Measurements from ENCODE around the gene IQGAP2. TPM values are rescaled to one million over a fixed set of nuclear protein-coding genes. Genes with fewer than 3 reads are reported as not detected.

The IQGAP2 gene
- total RNA-seq, 1 donor from 2014 or later, result 1.4 TPM

DNA sequence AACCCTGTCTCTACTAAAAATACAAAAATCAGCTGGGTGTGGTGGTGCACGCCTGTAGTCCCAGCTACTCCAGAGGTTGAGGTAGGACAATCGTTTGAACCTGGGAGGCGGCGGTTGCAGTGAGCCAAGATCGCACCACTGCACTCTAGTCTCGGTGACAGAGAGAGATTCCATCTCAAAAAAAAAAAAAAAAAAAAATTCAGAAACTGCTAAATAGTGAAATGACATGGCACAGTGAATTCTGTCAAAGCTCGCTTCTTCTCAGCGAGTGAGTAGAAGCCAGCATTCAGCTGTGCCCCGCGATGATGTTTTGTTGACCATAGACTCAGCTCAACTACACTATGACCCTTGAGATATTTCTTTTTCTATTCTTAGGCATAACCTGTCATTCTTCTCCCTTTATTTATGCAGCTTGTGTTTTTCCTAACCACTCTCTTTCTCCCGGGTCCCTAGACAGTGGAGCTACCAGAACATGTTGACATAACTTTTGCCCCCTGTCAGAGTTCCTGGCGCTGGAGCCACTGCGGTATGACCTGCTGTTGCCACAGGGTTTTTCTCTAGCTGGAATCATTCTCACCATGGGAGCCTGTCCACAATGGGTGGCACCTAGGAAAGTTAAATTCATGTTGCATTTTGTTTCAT, 13.5 kb upstream of the IQGAP2 start:
- H3K36me3 Mint-ChIP-seq (ENCODE audit: unreplicated experiment), result no peaks in the 10 kb centered on the region
- no peak for DNase-seq
- peaks cover 2% of the 10 kb centered on the region for H3K9me3 Mint-ChIP-seq (ENCODE audit: unreplicated experiment)
- H3K4me3 Mint-ChIP-seq (ENCODE audit: unreplicated experiment), result no peak overlapping the region
- H3K4me1 Mint-ChIP-seq (ENCODE audit: low read depth, unreplicated experiment), result no peaks in the 10 kb centered on the region
- no peak overlapping the region for H3K27ac Mint-ChIP-seq (ENCODE audit: unreplicated experiment)
- no peaks in the 10 kb centered on the region for H3K27me3 Mint-ChIP-seq (ENCODE audit: unreplicated experiment)
- TF ChIP-seq, protein P1, sequence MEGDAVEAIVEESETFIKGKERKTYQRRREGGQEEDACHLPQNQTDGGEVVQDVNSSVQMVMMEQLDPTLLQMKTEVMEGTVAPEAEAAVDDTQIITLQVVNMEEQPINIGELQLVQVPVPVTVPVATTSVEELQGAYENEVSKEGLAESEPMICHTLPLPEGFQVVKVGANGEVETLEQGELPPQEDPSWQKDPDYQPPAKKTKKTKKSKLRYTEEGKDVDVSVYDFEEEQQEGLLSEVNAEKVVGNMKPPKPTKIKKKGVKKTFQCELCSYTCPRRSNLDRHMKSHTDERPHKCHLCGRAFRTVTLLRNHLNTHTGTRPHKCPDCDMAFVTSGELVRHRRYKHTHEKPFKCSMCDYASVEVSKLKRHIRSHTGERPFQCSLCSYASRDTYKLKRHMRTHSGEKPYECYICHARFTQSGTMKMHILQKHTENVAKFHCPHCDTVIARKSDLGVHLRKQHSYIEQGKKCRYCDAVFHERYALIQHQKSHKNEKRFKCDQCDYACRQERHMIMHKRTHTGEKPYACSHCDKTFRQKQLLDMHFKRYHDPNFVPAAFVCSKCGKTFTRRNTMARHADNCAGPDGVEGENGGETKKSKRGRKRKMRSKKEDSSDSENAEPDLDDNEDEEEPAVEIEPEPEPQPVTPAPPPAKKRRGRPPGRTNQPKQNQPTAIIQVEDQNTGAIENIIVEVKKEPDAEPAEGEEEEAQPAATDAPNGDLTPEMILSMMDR (IDR thresholded peaks at IDR 0.05; ENCODE audit: partially characterized antibody, unreplicated experiment), result no peak

DNA sequence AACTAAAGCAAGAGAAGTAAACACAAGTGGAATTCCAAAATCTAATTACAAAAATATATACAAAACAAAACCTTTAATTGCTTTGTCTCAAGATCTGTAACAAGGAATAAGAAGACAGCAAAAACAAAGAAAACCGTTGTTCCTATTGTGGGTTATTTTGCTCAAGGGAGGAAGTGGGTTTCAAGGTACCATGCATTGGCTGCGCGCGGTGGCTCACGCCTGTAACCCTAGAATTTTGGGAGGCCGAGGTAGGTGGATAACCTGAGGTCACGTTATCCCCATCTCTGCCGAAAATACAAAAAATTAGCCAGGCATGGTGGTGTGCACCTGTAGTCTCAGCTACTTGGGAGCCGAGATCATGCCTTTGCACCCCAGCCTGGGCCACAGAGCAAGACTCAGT, 12.1 kb upstream of the IQGAP2 start:
- Mint-ChIP-seq H3K27me3 (ENCODE audit: unreplicated experiment) (no peaks in the 10 kb centered on the region), H3K27ac (ENCODE audit: unreplicated experiment) (no peak overlapping the region), H3K9me3 (ENCODE audit: unreplicated experiment) (peaks cover 2% of the 10 kb centered on the region), H3K4me1 (ENCODE audit: low read depth, unreplicated experiment) (no peaks in the 10 kb centered on the region), H3K36me3 (ENCODE audit: unreplicated experiment) (no peaks in the 10 kb centered on the region), H3K4me3 (ENCODE audit: unreplicated experiment) (no peak overlapping the region)
- no peak for DNase-seq
- TF ChIP-seq, protein P1 (IDR thresholded peaks at IDR 0.05; ENCODE audit: partially characterized antibody, unreplicated experiment), result no peak

DNA sequence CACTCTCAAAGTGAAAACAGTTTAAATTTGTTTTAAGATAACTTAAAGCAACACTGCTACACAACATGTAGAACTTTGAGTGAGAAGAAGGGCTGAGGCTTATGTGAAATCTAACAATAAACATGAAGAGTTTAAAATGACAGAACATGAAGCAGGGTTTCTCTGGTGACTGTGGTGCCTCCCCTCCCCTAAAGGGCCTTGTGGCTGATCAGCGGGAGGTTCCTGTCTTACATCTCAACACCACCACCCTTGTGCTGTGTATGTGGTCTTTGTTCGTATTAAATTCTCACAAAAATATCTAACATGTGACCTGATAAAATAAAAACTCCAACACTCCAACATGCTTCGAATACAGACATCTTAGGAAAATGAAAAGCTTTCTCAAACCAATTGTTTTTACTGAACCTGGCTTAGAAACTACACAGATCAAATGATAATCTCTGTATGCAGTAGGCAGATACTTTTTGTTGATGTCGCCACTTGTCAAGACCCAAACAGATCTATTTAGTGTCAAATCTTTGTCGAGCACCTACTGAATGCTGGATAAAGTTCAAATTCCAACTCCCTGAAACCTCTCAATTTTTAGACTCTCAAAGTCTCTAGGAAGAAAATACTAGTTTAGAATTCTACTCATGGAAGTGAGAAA, 9.9 kb upstream of the IQGAP2 start:
- Mint-ChIP-seq H3K9me3 (ENCODE audit: unreplicated experiment) (peaks cover 2% of the 10 kb centered on the region), H3K4me3 (ENCODE audit: unreplicated experiment) (no peak overlapping the region), H3K27ac (ENCODE audit: unreplicated experiment) (no peak overlapping the region), H3K27me3 (ENCODE audit: unreplicated experiment) (no peaks in the 10 kb centered on the region), H3K36me3 (ENCODE audit: unreplicated experiment) (no peaks in the 10 kb centered on the region), H3K4me1 (ENCODE audit: low read depth, unreplicated experiment) (no peaks in the 10 kb centered on the region)
- TF ChIP-seq, protein P1 (IDR thresholded peaks at IDR 0.05; ENCODE audit: partially characterized antibody, unreplicated experiment), result no peak
- no peak for DNase-seq

DNA sequence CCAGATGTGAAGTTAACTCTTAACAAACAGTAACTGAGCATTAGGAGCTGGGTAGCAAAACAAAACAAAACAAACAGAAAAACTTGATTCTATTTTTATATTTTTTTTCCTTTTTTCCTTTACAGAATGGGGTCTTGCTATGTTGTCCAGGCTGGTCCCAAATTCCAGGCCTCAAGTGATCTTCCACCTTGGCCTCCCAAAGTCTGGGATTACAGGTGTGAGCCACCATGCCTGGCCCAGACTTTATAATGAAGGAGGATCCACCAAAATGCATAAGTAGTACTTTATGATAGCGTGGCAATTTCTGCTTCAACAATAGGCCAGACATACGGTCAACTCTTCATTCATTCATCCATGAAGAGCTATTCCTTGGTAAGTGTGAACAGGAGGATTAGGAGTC, 5.9 kb upstream of the IQGAP2 start:
- Mint-ChIP-seq H3K9me3 (ENCODE audit: unreplicated experiment) (no peaks in the 10 kb centered on the region), H3K4me1 (ENCODE audit: low read depth, unreplicated experiment) (no peaks in the 10 kb centered on the region), H3K27ac (ENCODE audit: unreplicated experiment) (no peak overlapping the region), H3K36me3 (ENCODE audit: unreplicated experiment) (no peaks in the 10 kb centered on the region), H3K4me3 (ENCODE audit: unreplicated experiment) (no peak overlapping the region), H3K27me3 (ENCODE audit: unreplicated experiment) (no peaks in the 10 kb centered on the region)
- TF ChIP-seq, protein P1 (IDR thresholded peaks at IDR 0.05; ENCODE audit: partially characterized antibody, unreplicated experiment), result no peak
- no peak for DNase-seq

DNA sequence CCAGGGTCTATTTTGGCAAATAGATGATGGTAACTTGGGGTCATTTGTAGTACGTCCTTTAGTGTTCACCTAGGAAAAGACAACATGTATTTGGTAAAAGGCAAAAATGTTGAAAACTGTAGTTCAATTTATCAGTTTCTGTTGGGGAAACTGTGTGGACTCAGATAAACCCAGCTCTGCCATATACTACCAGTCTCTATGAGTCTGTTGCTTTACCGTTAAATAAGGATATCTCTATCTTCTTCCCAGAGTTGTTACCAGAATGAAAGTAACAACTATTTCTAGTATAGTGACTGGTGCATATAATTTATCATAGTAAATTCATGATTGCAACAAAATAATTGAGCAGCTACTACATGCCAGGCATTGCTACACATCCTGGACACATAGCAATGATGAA, 3.8 kb upstream of the IQGAP2 start:
- no peak overlapping the region for H3K27ac Mint-ChIP-seq (ENCODE audit: unreplicated experiment)
- no peak for DNase-seq
- TF ChIP-seq, protein P1 (IDR thresholded peaks at IDR 0.05; ENCODE audit: partially characterized antibody, unreplicated experiment), result no peak
- H3K4me1 Mint-ChIP-seq (ENCODE audit: low read depth, unreplicated experiment), result no peaks in the 10 kb centered on the region
- no peak overlapping the region for H3K4me3 Mint-ChIP-seq (ENCODE audit: unreplicated experiment)
- H3K9me3 Mint-ChIP-seq (ENCODE audit: unreplicated experiment), result peaks cover 3% of the 10 kb centered on the region
- no peaks in the 10 kb centered on the region for H3K36me3 Mint-ChIP-seq (ENCODE audit: unreplicated experiment)
- H3K27me3 Mint-ChIP-seq (ENCODE audit: unreplicated experiment), result peaks cover 3% of the 10 kb centered on the region
